Neural progenitor cell (in vitro differentiated cells): ENCODE data around the gene TRAPPC10. TPM values are rescaled to one million over a fixed set of nuclear protein-coding genes. Genes with fewer than 3 reads are reported as not detected.
"Not testable (repeated sequence)": the region's sequence is repeated elsewhere in the genome, so short reads cannot be mapped to it uniquely, and the experiment has no call there.

Experiments used
- DNase-seq: peaks from one replicate; pipeline ENCODE4 v3.0.0-alpha.2; 2016; ENCODE audit warnings: low spot score
- H2AFZ ChIP-seq: fragments of 200-600 bp; sonication (generic); replicated peaks from 2 replicates; pipeline ENCODE4 v1.6.1; 2016; ENCODE audit warnings: antibody characterized with exemption
- H3F3A ChIP-seq: fragments of 200-600 bp; sonication (generic); 2 replicates; pipeline ENCODE4 v1.6.1; 2016; ENCODE audit warnings: antibody characterized with exemption, low read depth
- H3K27ac ChIP-seq: fragments of 200-600 bp; sonication (generic); 2 replicates; pipeline ENCODE4 v1.5.1; 2016; ENCODE audit warnings: mild to moderate bottlenecking
- H3K27me3 ChIP-seq: fragments of 200-600 bp; sonication (generic); 2 replicates; pipeline ENCODE4 v1.6.1; 2016; ENCODE audit warnings: mild to moderate bottlenecking, moderate library complexity
- H3K36me3 ChIP-seq: fragments of 200-600 bp; sonication (generic); 2 replicates; pipeline ENCODE4 v1.5.1; 2016
- H3K4me1 ChIP-seq: fragments of 200-600 bp; sonication (generic); 2 replicates; pipeline ENCODE4 v1.6.1; 2016; ENCODE audit warnings: mixed run types
- H3K4me2 ChIP-seq: fragments of 200-600 bp; sonication (generic); 2 replicates; pipeline ENCODE4 v1.6.1; 2016
- H3K4me3 ChIP-seq: fragments of 200-600 bp; sonication (generic); 2 replicates; pipeline ENCODE4 v1.5.1; 2016
- H3K79me2 ChIP-seq: fragments of 200-600 bp; sonication (generic); 2 replicates; pipeline ENCODE4 v1.6.1; 2016; ENCODE audit warnings: low read depth
- H3K9ac ChIP-seq: fragments of 200-600 bp; sonication (generic); 2 replicates; pipeline ENCODE4 v1.6.1; 2016
- H3K9me3 ChIP-seq: fragments of 200-600 bp; sonication (generic); 2 replicates; pipeline ENCODE4 v1.5.1; 2016; ENCODE audit warnings: low read depth
- H4K20me1 ChIP-seq: fragments of 200-600 bp; sonication (generic); 2 replicates; pipeline ENCODE4 v1.6.1; 2016; ENCODE audit warnings: low read depth
- H3K27ac Mint-ChIP-seq: 3 replicates; pipeline ENCODE4 v1.8.0; 2021; ENCODE audit warnings: mixed read lengths
- H3K27me3 Mint-ChIP-seq: 2 replicates; pipeline ENCODE4 v1.8.0; 2022; ENCODE audit warnings: low read depth, mild to moderate bottlenecking, inconsistent platforms, moderate library complexity, mixed read lengths; ENCODE audit not compliant: insufficient read depth
- H3K36me3 Mint-ChIP-seq: 3 replicates; pipeline ENCODE4 v1.8.0; 2021; ENCODE audit warnings: mixed read lengths
- H3K4me1 Mint-ChIP-seq: 3 replicates; pipeline ENCODE4 v1.8.0; 2021; ENCODE audit warnings: mixed read lengths
- H3K4me3 Mint-ChIP-seq: 3 replicates; pipeline ENCODE4 v1.8.0; 2021; ENCODE audit warnings: mild to moderate bottlenecking, moderate library complexity, mixed read lengths
- H3K9me3 Mint-ChIP-seq: 3 replicates; pipeline ENCODE4 v1.8.0; 2020; ENCODE audit warnings: mixed read lengths
- small RNA-seq: library from RNA; depleted of rRNA; stranded (forward); fragments of <200 nt; gene quantifications from one replicate; pipeline ENCODE3, GENCODE V24; 2015
- total RNA-seq: library from RNA; depleted of rRNA; stranded (reverse); fragments of >200 nt; gene quantifications from 2 replicates; pipeline ENCODE4 v1.2.3, GENCODE V29; 2015; ENCODE audit warnings: low replicate concordance

TRAPPC10 gene
- total RNA-seq, 1 donor from 2014 or later = 19.8 TPM

DNA sequence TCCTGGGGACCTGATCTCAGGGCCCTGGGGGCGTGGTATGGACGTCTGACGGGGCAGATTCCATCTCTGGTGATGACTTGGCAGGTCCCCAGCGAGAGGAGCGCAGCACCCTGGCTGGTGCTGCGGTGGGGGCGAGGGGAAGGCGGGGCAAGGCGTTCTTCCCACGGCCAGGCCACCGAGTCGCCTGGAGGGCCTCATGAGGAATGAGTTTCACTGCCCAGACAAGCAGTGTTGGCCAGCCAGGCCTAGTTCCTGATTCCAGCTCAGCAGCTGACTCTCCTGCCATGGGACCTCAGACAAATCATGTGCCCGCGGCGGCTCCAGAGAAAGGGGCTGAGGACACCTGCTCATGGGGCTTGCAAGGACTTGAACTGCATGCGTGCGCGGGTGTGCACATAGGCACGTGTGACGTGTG is 142.7 kb downstream of the TRAPPC10 start:
- H4K20me1 ChIP-seq, DNase-seq, H3K27ac Mint-ChIP-seq, H3K4me1 Mint-ChIP-seq, H3K27ac ChIP-seq, H3K27me3 Mint-ChIP-seq, H3K9ac ChIP-seq, H3K4me3 Mint-ChIP-seq, H3K36me3 ChIP-seq, H3K27me3 ChIP-seq, H3F3A ChIP-seq, H3K79me2 ChIP-seq, H3K4me2 ChIP-seq, H3K4me1 ChIP-seq, H2AFZ ChIP-seq, H3K36me3 Mint-ChIP-seq, H3K4me3 ChIP-seq, H3K9me3 Mint-ChIP-seq, H3K9me3 ChIP-seq: not testable (repeated sequence)

GRCh38 chr21:44155231-44155993 is 143.3 kb downstream of the TRAPPC10 start:
- H3K9me3 ChIP-seq, H3K4me3 ChIP-seq, H3K27me3 ChIP-seq, H3K4me1 ChIP-seq, H4K20me1 ChIP-seq, H3K9me3 Mint-ChIP-seq, H3K36me3 Mint-ChIP-seq, H3K27ac ChIP-seq, H3K27ac Mint-ChIP-seq, H3K79me2 ChIP-seq, DNase-seq, H3K36me3 ChIP-seq, H3K9ac ChIP-seq, H2AFZ ChIP-seq, H3K27me3 Mint-ChIP-seq, H3K4me3 Mint-ChIP-seq, H3K4me2 ChIP-seq, H3K4me1 Mint-ChIP-seq, H3F3A ChIP-seq: not testable (repeated sequence)

DNA sequence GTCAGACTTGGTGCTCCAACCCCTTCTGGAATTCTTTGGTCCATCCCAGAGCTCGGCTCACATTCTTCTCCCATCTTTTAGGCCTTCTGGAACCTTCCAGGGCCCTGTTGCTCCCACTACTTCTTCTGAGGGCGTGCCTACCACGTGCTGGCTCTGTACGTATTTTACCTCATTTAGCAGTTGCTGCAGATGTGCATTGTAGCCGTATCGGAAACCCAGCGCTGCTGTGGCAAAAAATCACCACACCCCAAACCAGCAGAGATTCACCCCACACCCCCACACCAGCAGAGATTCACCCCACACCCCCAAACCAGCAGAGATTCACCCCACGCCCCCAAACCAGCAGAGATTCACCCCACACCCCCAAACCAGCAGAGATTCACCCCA is 143.9 kb downstream of the TRAPPC10 start:
- not testable (repeated sequence) for H3K4me3 Mint-ChIP-seq, H3K27me3 ChIP-seq, H3K4me1 ChIP-seq, H4K20me1 ChIP-seq, H3K4me3 ChIP-seq, H3K36me3 ChIP-seq, H3K27ac ChIP-seq, H3F3A ChIP-seq, H3K9ac ChIP-seq, H3K36me3 Mint-ChIP-seq, H3K4me2 ChIP-seq, H3K79me2 ChIP-seq, H3K4me1 Mint-ChIP-seq, H3K27ac Mint-ChIP-seq, H3K9me3 ChIP-seq, H2AFZ ChIP-seq, DNase-seq, H3K9me3 Mint-ChIP-seq, H3K27me3 Mint-ChIP-seq

Small RNA genes within 50 kb of the gene (small RNA-seq; reads per million reads assigned to genes)
- not detected for gene RNU6-1150P

Other genes starting within 250 kb of the TRAPPC10 start
- 7.1 and 8.5 TPM in 2 replicates for gene CSTB, start 236.0 kb upstream of the TRAPPC10 start, total RNA-seq
- gene RRP1, start 222.7 kb upstream of the TRAPPC10 start, total RNA-seq = 18.4 and 32.5 TPM in 2 replicates
- 7.8 and 8.7 TPM in 2 replicates for gene AGPAT3, start 147.1 kb upstream of the TRAPPC10 start, total RNA-seq
- gene PWP2, start 95.1 kb downstream of the TRAPPC10 start, total RNA-seq = 6.9 and 9.8 TPM in 2 replicates
- gene GATD3, start 121.4 kb downstream of the TRAPPC10 start, total RNA-seq = 12.5 and 15.5 TPM in 2 replicates
- gene ICOSLG, start 228.6 kb downstream of the TRAPPC10 start, total RNA-seq = 0.22 and 0.25 TPM in 2 replicates
- not detected in 2 replicates for gene DNMT3L, start 249.6 kb downstream of the TRAPPC10 start, total RNA-seq